Endothelial cell (in vitro differentiated cells): ENCODE results near the gene RALGPS1. TPM values are rescaled to one million over a fixed set of nuclear protein-coding genes. Genes with fewer than 3 reads are reported as not detected.

ENCODE experiments used
- DNase-seq: peaks from one replicate; pipeline ENCODE4 v3.0.0; 2021; ENCODE audit warnings: low spot score
- H3K27ac Mint-ChIP-seq: one replicate; pipeline ENCODE4 v1.8.0; 2021; ENCODE audit warnings: mixed read lengths, inconsistent platforms; ENCODE audit not compliant: unreplicated experiment
- H3K27me3 Mint-ChIP-seq: one replicate; pipeline ENCODE4 v1.8.0; 2021; ENCODE audit warnings: mild to moderate bottlenecking, moderate library complexity, mixed read lengths, inconsistent platforms; ENCODE audit not compliant: unreplicated experiment
- H3K36me3 Mint-ChIP-seq: one replicate; pipeline ENCODE4 v1.8.0; 2021; ENCODE audit warnings: mild to moderate bottlenecking, low read depth, mixed read lengths, inconsistent platforms; ENCODE audit not compliant: unreplicated experiment
- H3K4me1 Mint-ChIP-seq: one replicate; pipeline ENCODE4 v1.8.0; 2021; ENCODE audit warnings: mild to moderate bottlenecking, mixed read lengths, inconsistent platforms; ENCODE audit not compliant: unreplicated experiment
- H3K4me3 Mint-ChIP-seq: one replicate; pipeline ENCODE4 v1.8.0; 2021; ENCODE audit warnings: mild to moderate bottlenecking, mixed read lengths, inconsistent platforms; ENCODE audit not compliant: unreplicated experiment
- H3K9me3 Mint-ChIP-seq: one replicate; pipeline ENCODE4 v1.8.0; 2021; ENCODE audit warnings: mixed read lengths, inconsistent platforms; ENCODE audit not compliant: unreplicated experiment
- CTCF ChIP-seq: fragments of 200-600 bp; sonication (generic); IDR thresholded peaks from one replicate; pipeline ENCODE4 v1.5.0; 2021; ENCODE audit warnings: antibody characterized with exemption; ENCODE audit not compliant: unreplicated experiment
- total RNA-seq: library from RNA; stranded (reverse); fragmentation: NEBNext Ultra II Directional; extraction: Animal tissue kit (Norgen Biotek cat#: 25700); gene quantifications from one replicate; pipeline ENCODE4 v1.2.1, GENCODE V29; 2021; ENCODE audit not compliant: unreplicated experiment

RALGPS1 gene
- total RNA-seq, 1 donor from 2014 or later, result 6.4 TPM

- Mint-ChIP-seq H3K27ac (no peak overlapping the region), H3K4me1 (peaks cover 4% of the 10 kb centered on the region), H3K27me3 (peaks cover 4% of the 10 kb centered on the region), H3K9me3 (no peaks in the 10 kb centered on the region), H3K36me3 (peaks cover 4% of the 10 kb centered on the region), H3K4me3 (no peak overlapping the region)
- TF ChIP-seq CTCF, result no peak
- DNase-seq, result no peak
Observed at GRCh38 chr9:127091526-127091925, 176.9 kb downstream of the RALGPS1 start.

- Mint-ChIP-seq H3K9me3 (no peaks in the 10 kb centered on the region), H3K36me3 (peaks cover 4% of the 10 kb centered on the region), H3K4me1 (peaks cover 4% of the 10 kb centered on the region), H3K4me3 (no peak overlapping the region), H3K27ac (no peak overlapping the region), H3K27me3 (peaks cover 4% of the 10 kb centered on the region)
- TF ChIP-seq CTCF, result no peak
- DNase-seq, result no peak
Observed at GRCh38 chr9:127092041-127092608, 177.5 kb downstream of the RALGPS1 start.

- Mint-ChIP-seq H3K4me3 (no peak overlapping the region), H3K27me3 (peaks cover 4% of the 10 kb centered on the region), H3K4me1 (peaks cover 7% of the 10 kb centered on the region), H3K27ac (no peak overlapping the region), H3K36me3 (no peaks in the 10 kb centered on the region), H3K9me3 (no peaks in the 10 kb centered on the region)
- TF ChIP-seq CTCF, result no peak
- no peak for DNase-seq
Observed at GRCh38 chr9:127093319-127094020, 178.9 kb downstream of the RALGPS1 start.

- no peak for DNase-seq
Observed at GRCh38 chr9:127095411-127095810, 180.8 kb downstream of the RALGPS1 start.

More at GRCh38 chr9:127095411-127095810, 180.8 kb downstream of the RALGPS1 start:
- Mint-ChIP-seq H3K36me3 (no peaks in the 10 kb centered on the region), H3K4me1 (peaks cover 7% of the 10 kb centered on the region), H3K9me3 (no peaks in the 10 kb centered on the region), H3K4me3 (no peak overlapping the region), H3K27ac (no peak overlapping the region), H3K27me3 (peaks cover 2% of the 10 kb centered on the region)
- TF ChIP-seq CTCF, result no peak
